ENCODE results near the gene PPA1.

PPA1 gene

DNA sequence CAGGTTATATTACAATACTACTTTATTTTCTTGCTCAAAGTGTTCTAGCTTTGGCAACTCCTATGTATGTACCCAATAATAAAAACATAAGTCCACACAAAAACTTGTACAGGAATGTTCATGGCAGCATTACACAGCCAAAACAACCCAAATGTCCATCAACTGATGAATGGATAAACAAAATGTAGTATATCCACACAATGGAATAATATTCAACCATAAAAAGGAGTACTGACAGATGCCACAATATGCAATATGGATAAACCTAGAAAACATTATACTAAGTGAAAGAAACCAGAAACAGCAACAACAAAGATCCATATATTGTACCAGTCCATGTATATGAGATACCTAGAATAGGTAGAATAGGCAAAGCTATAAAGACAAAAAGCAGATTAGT is 21.0 kb downstream of the PPA1 start:
- Mint-ChIP-seq H3K27me3 (ENCODE audit: low read depth, poor library complexity) (no peaks in the 10 kb centered on the region), H3K9me3 (no peaks in the 10 kb centered on the region), H3K4me1 (no peaks in the 10 kb centered on the region), H3K4me3 (no peak overlapping the region), H3K36me3 (ENCODE audit: low read depth) (peaks cover 59% of the 10 kb centered on the region), H3K27ac (no peak overlapping the region)
- DNase-seq = no peak
- TF ChIP-seq, protein P1, sequence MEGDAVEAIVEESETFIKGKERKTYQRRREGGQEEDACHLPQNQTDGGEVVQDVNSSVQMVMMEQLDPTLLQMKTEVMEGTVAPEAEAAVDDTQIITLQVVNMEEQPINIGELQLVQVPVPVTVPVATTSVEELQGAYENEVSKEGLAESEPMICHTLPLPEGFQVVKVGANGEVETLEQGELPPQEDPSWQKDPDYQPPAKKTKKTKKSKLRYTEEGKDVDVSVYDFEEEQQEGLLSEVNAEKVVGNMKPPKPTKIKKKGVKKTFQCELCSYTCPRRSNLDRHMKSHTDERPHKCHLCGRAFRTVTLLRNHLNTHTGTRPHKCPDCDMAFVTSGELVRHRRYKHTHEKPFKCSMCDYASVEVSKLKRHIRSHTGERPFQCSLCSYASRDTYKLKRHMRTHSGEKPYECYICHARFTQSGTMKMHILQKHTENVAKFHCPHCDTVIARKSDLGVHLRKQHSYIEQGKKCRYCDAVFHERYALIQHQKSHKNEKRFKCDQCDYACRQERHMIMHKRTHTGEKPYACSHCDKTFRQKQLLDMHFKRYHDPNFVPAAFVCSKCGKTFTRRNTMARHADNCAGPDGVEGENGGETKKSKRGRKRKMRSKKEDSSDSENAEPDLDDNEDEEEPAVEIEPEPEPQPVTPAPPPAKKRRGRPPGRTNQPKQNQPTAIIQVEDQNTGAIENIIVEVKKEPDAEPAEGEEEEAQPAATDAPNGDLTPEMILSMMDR (IDR thresholded peaks at IDR 0.05) = no peak

DNA sequence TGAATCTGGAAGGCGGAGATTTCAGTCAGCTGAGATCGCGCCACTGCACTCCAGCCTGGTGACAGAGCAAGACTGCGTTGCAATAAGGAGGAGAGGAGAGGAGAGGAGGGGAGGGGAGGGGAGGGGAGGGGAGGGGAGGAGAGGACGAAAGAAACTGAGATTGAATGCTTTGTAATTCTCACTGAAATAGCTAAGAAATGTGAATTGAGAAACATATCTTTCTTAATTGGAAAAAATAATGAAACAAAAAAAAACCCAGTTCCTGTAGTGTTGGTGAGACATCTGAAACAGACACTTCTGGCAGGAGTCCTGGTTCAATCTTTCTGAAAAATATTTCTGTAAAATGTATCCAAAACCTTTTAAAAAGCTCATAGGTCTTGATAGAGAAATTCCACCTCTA is 26.5 kb downstream of the PPA1 start:
- Mint-ChIP-seq H3K27me3 (ENCODE audit: low read depth, poor library complexity) (no peaks in the 10 kb centered on the region), H3K36me3 (ENCODE audit: low read depth) (peaks cover 68% of the 10 kb centered on the region)
- TF ChIP-seq, protein P1 (IDR thresholded peaks at IDR 0.05) = no peak

DNA sequence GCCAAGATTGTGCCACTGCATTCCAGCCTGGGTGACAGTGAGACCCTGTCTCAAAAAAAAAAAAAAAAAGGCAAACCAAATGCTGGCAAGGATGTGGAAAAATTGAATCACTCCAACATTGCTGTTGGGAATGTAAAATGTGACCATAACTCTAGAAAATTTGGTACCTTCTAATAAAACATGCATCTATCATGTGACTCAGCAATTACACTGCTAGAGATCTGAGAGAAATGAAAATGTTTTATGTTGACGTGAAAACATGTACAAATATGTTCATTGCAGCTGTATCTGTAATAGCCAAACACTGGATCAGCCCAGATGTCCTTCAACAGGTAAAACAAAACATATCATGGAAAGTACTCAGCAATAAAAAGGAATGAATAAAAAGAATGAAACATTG is 32.1 kb downstream of the PPA1 start:
- TF ChIP-seq, protein P1 (IDR thresholded peaks at IDR 0.05) = no peak
- H3K27me3 Mint-ChIP-seq (ENCODE audit: low read depth, poor library complexity) = peaks cover 3% of the 10 kb centered on the region
- H3K36me3 Mint-ChIP-seq (ENCODE audit: low read depth) = peaks cover 74% of the 10 kb centered on the region
- no peak for DNase-seq
- H3K4me3 Mint-ChIP-seq = no peak overlapping the region
- peaks cover 19% of the 10 kb centered on the region for H3K9me3 Mint-ChIP-seq
- no peaks in the 10 kb centered on the region for H3K4me1 Mint-ChIP-seq
- no peak overlapping the region for H3K27ac Mint-ChIP-seq

More for the DNA sequence above, 26.5 kb downstream of the PPA1 start:
- Mint-ChIP-seq H3K27ac (no peak overlapping the region), H3K4me1 (no peaks in the 10 kb centered on the region), H3K4me3 (no peak overlapping the region), H3K9me3 (no peaks in the 10 kb centered on the region)
- DNase-seq = no peak

DNA sequence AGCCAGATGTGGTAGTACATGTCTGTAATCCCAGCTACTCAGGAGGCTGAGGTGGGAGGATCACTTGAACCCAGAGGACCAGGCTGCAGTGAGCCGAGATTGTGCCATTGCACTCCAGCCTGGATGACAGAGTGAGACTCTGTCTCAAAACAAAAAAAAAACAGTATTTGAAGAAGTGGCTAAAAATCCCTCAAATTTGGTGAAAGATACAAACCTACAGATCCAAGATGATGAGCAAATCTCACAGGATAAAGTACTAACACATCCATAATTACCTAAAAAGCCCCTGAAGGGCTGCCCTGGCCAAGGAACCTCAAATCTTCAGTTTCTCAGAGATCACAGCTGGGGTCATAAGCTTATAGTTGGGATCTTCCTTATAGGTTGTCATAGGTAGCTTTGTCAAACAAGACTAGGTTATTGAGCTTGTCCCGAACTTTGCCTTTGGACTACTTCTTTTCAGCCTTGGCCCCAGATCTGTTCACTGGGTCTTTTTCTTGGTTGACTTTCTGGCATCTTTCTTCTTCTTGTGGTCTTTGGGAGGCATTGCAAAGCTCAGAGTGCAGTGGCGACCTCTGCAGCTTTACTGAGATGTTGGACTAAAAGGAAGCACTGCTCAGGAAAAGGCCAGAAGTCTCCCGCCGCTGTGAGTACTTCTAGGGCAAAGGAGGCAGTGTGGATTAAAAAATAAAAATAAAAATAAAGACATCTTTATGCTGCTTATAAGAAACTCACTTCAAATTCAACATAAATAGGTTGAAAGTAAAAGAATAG is 34.3 kb downstream of the PPA1 start:
- peaks cover 62% of the 10 kb centered on the region for H3K36me3 Mint-ChIP-seq (ENCODE audit: low read depth)
- no peak overlapping the region for H3K4me3 Mint-ChIP-seq
- no peaks in the 10 kb centered on the region for H3K4me1 Mint-ChIP-seq
- no peak overlapping the region for H3K27ac Mint-ChIP-seq
- peaks cover 3% of the 10 kb centered on the region for H3K27me3 Mint-ChIP-seq (ENCODE audit: low read depth, poor library complexity)
- TF ChIP-seq, protein P1 (IDR thresholded peaks at IDR 0.05) = no peak
- peaks cover 19% of the 10 kb centered on the region for H3K9me3 Mint-ChIP-seq
- no peak for DNase-seq

DNA sequence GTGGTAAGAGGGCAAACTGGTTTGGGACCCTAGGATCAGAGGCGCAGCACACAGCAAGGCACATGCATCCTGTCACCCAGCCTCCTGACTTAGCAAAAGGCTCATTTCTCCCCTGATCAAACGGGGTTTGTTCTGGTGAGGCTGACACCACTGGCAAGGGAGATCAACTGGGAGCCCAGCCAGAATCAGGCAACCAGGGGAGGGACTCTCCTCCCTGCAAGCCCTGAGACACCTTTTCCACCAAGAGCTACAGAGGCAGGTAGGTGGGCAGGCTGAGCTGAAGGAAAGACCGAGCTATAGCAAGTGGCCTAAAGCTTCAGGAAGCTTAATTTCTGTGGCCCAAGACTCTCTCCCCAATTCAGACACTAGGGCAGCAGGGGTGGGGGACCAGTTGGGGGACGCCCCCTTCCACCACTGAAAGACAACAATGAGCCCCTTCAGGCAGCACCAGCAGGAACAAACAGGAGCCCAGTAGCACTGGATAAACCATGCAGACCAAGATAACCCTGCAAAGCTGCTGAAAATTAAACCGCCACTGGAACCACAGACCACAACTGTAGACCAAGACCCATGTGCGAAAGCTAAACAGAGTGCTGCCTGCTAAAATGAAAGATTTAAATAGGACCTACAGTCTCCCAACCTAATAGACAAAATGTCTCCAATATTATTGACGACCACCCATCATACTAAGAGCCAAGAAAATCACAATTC is 35.8 kb downstream of the PPA1 start:
- DNase-seq = no peak
- H3K9me3 Mint-ChIP-seq = peaks cover 19% of the 10 kb centered on the region
- TF ChIP-seq, protein P1 (IDR thresholded peaks at IDR 0.05) = no peak

More for the DNA sequence above, 35.8 kb downstream of the PPA1 start:
- Mint-ChIP-seq H3K27ac (no peak overlapping the region), H3K36me3 (ENCODE audit: low read depth) (peaks cover 53% of the 10 kb centered on the region), H3K27me3 (ENCODE audit: low read depth, poor library complexity) (peaks cover 3% of the 10 kb centered on the region), H3K4me3 (no peak overlapping the region), H3K4me1 (peaks cover 3% of the 10 kb centered on the region)
